ENCODE results near the gene TP63. TPM values are rescaled to one million over a fixed set of nuclear protein-coding genes. Genes with fewer than 3 reads are reported as not detected.

TP63 gene
- total RNA-seq, 1 donor from 2014 or later, result under 0.01 TPM

DNA sequence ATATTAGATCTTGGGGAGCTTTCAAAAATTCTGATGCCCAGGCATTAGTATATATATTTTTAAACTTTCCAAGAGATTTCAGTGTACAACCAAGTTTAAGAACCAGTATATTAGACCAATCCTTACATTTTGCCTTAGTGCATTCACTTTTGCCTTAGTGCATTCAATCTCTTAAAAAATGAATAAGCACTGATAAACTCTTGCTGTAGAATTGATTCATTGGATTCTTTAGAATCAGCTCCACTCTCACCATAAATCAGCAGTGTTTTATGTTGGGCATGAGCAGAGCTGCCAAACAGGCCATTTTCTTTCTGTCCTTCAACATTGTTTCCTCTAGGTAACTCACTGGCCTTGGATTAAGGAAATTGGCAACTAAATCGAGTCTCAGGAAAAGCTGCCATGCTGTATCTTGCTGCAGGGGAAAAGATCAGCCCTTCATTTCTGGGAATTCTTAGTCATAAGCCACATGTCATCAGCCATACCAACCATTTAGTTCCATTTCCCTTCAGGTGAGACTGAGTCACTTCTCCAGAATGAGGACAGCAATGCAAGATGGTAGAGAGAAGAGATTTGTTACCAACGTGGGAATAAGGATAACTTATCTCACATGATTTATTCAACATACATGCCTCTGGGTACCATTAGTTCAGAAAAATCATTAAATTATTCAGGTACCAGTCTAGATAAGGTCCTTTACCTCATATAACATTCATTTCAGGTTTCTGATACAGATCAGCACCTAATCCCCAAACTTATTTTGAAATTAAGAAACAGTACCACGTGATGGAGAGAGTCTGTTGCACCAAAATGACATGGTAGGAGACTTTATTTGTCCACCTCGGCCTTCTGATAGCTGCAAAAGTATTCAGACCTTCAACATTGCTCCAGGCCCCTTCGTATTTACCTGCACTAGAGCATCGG is 297.0 kb downstream of the TP63 start:
- DNase-seq (ENCODE audit: low read depth), result peak; percentile 84

DNA sequence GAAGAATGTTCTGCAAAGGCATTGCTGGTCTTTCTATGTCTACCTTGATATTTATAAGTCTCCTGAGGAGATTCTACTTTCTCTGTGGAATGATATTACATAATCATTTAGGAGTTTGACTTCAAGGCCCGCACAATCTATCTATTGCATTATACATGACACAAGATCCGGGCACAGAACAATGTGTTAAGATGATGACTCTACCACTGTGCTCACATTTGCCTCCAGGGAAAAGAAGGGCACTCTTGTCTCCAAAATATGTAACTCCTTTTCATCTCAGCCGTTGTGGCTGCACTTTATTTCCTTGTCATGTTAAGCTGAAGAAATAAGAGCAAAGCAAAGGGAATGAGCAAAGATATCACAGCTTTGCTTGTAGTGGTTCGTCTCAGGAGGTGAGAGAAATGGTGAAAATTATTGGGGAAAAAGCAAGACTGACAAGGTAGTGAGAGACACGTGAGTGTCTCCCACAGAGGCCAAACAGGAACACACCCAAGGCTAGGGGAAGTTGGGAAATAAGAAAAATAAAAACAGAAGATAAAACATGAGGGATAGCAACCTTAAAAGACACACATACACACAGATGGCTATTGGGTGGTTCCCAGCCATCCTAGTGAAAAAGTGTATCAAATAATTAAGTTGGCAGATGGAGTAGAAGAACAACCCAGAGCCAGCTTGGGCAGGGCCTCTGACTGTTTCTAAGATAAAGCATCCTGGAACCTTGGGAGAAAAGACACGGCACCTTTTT is 305.2 kb downstream of the TP63 start:
- DNase-seq (ENCODE audit: low read depth), result no peak

DNA sequence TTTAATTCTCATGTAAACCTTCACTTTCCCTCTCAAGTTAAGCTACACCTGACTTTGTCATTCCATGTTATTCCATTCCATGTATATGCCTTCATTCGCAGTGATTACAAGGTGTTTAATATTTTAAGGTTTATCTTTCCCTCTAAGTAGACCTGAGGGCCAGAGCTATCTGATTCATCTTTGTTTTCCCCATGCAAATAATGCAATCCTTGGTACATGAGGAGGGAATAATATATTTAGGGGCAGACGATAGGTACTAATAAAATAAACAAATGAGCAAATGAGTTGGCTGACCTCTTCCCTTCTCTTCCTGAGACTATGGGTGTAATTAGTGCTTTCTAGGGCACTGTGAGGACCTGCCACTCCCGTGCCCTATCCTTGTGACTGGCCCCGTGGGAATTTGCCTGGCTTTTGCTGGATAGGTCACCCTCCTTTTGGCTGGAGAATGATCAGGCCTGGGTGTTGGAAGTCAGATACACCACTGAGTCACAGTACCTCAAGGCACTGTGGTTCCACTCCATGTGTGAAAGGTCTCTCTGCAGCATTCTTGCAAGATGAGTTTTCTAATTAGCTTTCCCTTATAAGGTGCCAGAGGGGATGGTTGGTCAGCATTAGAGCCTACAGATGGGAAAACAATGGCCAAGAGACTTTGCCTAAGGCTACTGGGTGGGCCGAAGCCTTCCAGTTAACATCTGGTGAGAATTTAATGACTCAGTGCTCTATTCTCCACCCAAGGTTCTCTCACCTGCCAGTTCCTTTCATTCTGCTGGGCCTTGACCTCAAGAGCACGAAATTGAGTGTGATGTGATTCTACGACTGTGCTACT is 306.3 kb downstream of the TP63 start:
- DNase-seq (ENCODE audit: low read depth), result peak; percentile 100

DNA sequence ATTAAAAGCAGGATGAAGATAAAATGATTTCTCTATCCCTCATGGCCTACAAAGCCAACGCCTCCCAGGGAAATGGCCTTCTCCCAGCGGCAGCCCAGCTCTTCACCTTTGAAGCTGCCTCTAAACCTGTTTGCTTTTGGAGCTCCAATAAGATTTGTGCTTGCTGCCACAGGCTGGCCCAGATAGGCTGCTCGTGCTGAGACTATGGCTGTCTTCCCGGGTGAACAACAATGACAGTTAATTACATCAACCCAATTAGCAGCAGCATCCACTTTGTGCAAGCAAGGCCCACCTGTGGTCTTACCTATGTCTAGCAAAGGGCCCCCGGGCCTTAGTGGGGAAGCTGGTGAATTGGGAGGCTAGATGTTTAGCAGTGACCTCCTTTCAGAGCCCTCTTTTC is 309.9 kb downstream of the TP63 start:
- no peak for DNase-seq (ENCODE audit: low read depth)

DNA sequence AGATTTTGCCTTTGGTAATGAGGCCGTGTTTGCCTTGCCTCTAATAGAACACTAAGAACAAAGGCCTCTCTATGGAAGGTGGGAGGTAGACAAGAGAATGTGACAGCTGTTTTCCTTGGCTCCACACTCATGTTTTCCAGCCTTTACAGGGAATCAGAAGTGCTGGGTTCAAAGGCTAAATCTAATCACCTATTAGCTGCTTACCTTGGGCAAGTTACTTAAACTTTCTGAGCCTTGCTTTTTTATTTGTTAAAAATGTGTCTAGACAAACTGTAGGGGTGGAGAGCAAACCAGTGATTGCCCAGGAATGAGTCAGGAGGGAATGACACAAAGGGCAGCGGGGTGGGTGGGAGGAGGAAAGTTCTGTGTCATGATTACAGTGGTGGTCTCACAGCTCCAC is 310.5 kb downstream of the TP63 start:
- peak; percentile 94 for DNase-seq (ENCODE audit: low read depth)

DNA sequence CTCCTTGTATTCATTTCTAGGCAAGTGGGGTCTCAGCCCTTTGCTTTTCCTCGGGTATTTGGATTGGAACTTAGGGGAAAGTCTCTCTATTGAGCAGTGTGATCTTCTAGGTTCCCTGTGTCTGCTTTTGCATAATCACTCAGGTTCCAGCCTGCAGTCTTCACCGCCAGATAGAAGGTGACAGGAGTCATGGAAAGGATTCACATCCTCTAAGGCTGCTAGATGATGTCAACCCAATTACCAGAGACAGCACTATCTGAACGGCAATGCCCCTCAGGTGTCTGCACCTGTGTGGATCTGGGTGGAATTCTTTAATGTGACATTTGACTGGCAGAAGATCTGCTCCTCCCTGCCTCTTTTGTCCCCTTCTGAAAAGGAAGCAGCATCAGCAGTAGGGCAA is 311.8 kb downstream of the TP63 start:
- no peak for DNase-seq (ENCODE audit: low read depth)

DNA sequence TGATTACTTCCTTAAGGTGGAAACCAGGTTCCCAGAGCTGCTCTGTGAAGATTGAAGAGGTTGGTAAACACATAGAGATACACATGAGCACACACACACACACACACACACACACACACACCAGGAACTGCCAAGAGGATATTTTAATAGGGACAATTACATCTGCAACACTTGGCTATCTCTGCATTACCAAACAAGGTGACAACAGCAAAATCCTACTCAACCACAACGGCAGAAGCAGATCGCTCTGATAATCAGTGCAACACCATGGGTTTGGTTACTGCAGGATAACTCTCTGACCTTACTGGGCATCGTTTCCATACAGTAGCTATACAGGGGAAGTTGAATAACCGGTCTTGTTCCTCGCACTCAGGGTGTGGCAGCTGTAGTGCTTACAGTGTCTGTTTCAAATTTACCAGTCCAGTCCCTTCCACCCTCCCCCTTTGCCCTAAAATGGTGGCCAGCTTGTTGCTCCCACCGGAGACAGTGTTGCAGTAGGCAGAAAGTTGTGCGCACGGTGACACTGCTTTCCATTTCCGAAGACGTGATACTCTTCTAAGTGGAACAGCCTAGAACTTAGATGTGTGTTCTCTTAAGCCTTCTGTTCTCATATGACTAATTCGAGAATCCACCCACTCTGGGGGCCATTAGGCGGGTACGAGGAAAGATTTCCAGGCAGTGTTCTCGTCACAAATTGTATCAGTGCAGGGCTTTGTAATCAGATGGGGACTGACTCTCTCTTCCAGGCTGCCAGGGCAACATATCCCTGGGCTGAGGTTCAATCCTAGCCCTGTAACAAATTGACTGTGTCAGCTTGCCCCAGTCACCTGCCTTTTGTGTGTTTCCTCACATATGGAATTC is 313.3 kb downstream of the TP63 start:
- peak; percentile 45 for DNase-seq (ENCODE audit: low read depth)

DNA sequence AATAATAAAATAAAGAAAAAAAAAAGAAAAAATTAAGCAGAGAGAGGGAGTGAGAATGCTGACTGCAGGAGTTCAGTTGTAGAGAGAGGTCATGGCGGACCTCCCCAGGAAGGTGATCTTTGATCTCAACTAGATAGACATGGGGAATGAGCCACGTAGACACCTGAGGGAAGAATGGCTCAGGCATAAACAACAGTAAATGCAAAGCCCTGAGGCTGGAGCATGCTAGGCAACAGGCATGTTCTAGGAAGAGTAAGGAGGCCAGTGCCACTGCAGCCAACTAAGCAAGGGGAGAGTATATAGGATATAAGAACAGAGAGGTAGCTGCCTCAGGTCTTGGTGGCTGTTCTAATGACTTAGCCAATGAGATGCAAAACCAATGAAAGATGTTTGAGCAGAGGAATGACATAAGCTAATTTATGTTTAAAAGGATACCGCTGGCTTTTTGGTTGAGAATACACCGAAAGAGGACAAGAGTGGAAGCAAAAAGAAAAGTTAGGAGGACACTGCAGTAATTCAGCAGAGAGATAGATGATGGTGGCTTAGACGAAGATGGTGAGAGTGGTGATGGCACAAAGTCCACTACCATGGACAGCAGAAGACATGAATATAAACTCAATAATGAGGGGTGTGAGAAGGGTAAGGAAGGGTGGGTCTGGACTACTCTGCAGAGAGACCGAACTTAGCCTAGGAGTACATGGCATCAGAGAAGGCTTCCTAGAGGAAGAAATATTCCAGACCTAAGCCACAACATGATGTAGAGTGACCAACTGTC is 314.9 kb downstream of the TP63 start:
- DNase-seq (ENCODE audit: low read depth), result no peak

Data from renal cortical epithelial cell (primary cell).